Ishikawa (cell line): ENCODE results near the gene ARHGAP9.

ENCODE experiments used
- CEBPB ChIP-seq: IDR thresholded peaks from 2 replicates; pipeline ENCODE4 v1.6.1; 2012
- CREB1 ChIP-seq: IDR thresholded peaks from 2 replicates; pipeline ENCODE4 v1.6.1; 2012; ENCODE audit warnings: low read depth
- EGR1 ChIP-seq: IDR thresholded peaks from 2 replicates; pipeline ENCODE4 v1.6.1; 2012
- EP300 ChIP-seq: IDR thresholded peaks from 2 replicates; pipeline ENCODE4 v1.6.1; 2012; ENCODE audit warnings: borderline replicate concordance
- FOXM1 ChIP-seq: IDR thresholded peaks from 2 replicates; pipeline ENCODE4 v1.6.1; 2012; ENCODE audit warnings: low read depth, borderline replicate concordance
- MAX ChIP-seq: IDR thresholded peaks from 2 replicates; pipeline ENCODE4 v1.6.1; 2012
- NFIC ChIP-seq: IDR thresholded peaks from 2 replicates; pipeline ENCODE4 v1.6.1; 2012
- RAD21 ChIP-seq: IDR thresholded peaks from 2 replicates; pipeline ENCODE4 v1.6.1; 2012; ENCODE audit warnings: low read depth
- REST ChIP-seq: IDR thresholded peaks from 2 replicates; pipeline ENCODE4 v1.6.1; 2012; ENCODE audit warnings: low read depth, mild to moderate bottlenecking
- TAF1 ChIP-seq: IDR thresholded peaks from 2 replicates; pipeline ENCODE4 v1.6.1; 2012; ENCODE audit warnings: low read depth, mild to moderate bottlenecking
- TCF12 ChIP-seq: IDR thresholded peaks from 2 replicates; pipeline ENCODE4 v1.6.1; 2012; ENCODE audit warnings: low read depth
- TEAD4 ChIP-seq: IDR thresholded peaks from 2 replicates; pipeline ENCODE4 v1.6.1; 2012
- USF1 ChIP-seq: IDR thresholded peaks from 2 replicates; pipeline ENCODE4 v1.6.1; 2012
- YY1 ChIP-seq: IDR thresholded peaks from 2 replicates; pipeline ENCODE4 v1.6.1; 2012; ENCODE audit warnings: low read depth
- ZBTB7A ChIP-seq: IDR thresholded peaks from 2 replicates; pipeline ENCODE4 v1.6.1; 2012; ENCODE audit warnings: low read depth

Gene ARHGAP9

GRCh38 chr12:57452181-57452936, 27.3 kb downstream of the ARHGAP9 start:
- no peak for TF ChIP-seq TAF1
- TF ChIP-seq FOXM1: no peak

GRCh38 chr12:57451233-57451778, 28.4 kb downstream of the ARHGAP9 start:
- no peak for TF ChIP-seq RAD21
- TF ChIP-seq EGR1: no peak
- no peak for TF ChIP-seq USF1
- TF ChIP-seq YY1: no peak
- TF ChIP-seq NFIC: no peak
- TF ChIP-seq CEBPB: no peak
- no peak for TF ChIP-seq TEAD4
- no peak for TF ChIP-seq CREB1
- TF ChIP-seq FOXM1: no peak
- TF ChIP-seq TAF1: no peak
- TF ChIP-seq TCF12: no peak
- TF ChIP-seq MAX: no peak
- TF ChIP-seq ZBTB7A: no peak
- TF ChIP-seq REST: no peak
- TF ChIP-seq EP300: no peak

GRCh38 chr12:57450057-57450456, 29.6 kb downstream of the ARHGAP9 start:
- no peak for TF ChIP-seq TAF1
- no peak for TF ChIP-seq EGR1
- TF ChIP-seq CREB1: no peak

- no peak for TF ChIP-seq CREB1
- TF ChIP-seq ZBTB7A: no peak
- no peak for TF ChIP-seq RAD21
Measured at GRCh38 chr12:57449375-57449774, 30.3 kb downstream of the ARHGAP9 start.

- TF ChIP-seq TEAD4 (no peak), RAD21 (no peak), TAF1 (no peak), ZBTB7A (no peak)
Measured at GRCh38 chr12:57448669-57449068, 31.0 kb downstream of the ARHGAP9 start.

GRCh38 chr12:57446292-57446960, 33.2 kb downstream of the ARHGAP9 start:
- TF ChIP-seq YY1 (no peak), EGR1 (no peak), CREB1 (no peak), MAX (no peak), TEAD4 (no peak), TCF12 (no peak), EP300 (no peak)

GRCh38 chr12:57444744-57445143, 34.9 kb downstream of the ARHGAP9 start:
- TF ChIP-seq TEAD4: no peak

- TF ChIP-seq EGR1: no peak
- no peak for TF ChIP-seq FOXM1
- no peak for TF ChIP-seq USF1
- TF ChIP-seq REST: no peak
- no peak for TF ChIP-seq CEBPB
- TF ChIP-seq EP300: no peak
- no peak for TF ChIP-seq ZBTB7A
- TF ChIP-seq CREB1: no peak
- TF ChIP-seq TEAD4: no peak
- TF ChIP-seq NFIC: no peak
- TF ChIP-seq TCF12: no peak
- no peak for TF ChIP-seq YY1
- TF ChIP-seq TAF1: no peak
- TF ChIP-seq RAD21: no peak
Measured at GRCh38 chr12:57441846-57442427, 37.7 kb downstream of the ARHGAP9 start.
